Tracheal epithelial cell (primary cell): ENCODE data around the gene CCDC30. TPM values are rescaled to one million over a fixed set of nuclear protein-coding genes. Genes with fewer than 3 reads are reported as not detected.

Source experiments
- total RNA-seq: library from RNA; depleted of rRNA; stranded (reverse); fragments of >200 nt; gene quantifications from 2 replicates; pipeline ENCODE4 v1.2.1, GENCODE V29; 2014

CCDC30 gene
- 0.48 and 2.6 TPM in 2 replicates for total RNA-seq

GRCh38 chr1:42462828-42463763 is at the start of gene CCDC30:
Gene CCDC30 (plus strand): TSS chr1:42463286. CDS start chr1:42480552, 17,266 bp downstream.

GRCh38 chr1:42456010-42456753 is 6.9 kb upstream of the CCDC30 start, which contains the start of the genes PPCS and ZMYND12:
Gene PPCS (plus strand): TSS chr1:42456543. CDS start chr1:42456566, 23 bp downstream.
Gene ZMYND12 (minus strand): TSS chr1:42456022. CDS start chr1:42455997, 25 bp downstream.

GRCh38 chr1:42657981-42658876 is 195.1 kb downstream of the CCDC30 start, which contains the start of gene PPIH:
Gene PPIH (plus strand): TSS chr1:42658423. CDS start chr1:42658447, 24 bp downstream.

GRCh38 chr1:42681741-42682483 is 218.8 kb downstream of the CCDC30 start, which contains the start of gene YBX1:
Gene YBX1 (plus strand): TSS chr1:42682418. CDS start chr1:42682566, 148 bp downstream.

Other genes starting within 250 kb of the CCDC30 start
- gene FOXJ3, start 128.1 kb upstream of the CCDC30 start, total RNA-seq: 16.6 and 22.4 TPM in 2 replicates
- under 0.01 TPM in 1 of 2 replicates, not detected in the other for gene RIMKLA, start 82.5 kb upstream of the CCDC30 start, total RNA-seq
- 1.4 and 3.6 TPM in 2 replicates for gene ZMYND12, start 7.3 kb upstream of the CCDC30 start, total RNA-seq
- 85.5 and 117 TPM in 2 replicates for gene PPCS, start 6.7 kb upstream of the CCDC30 start, total RNA-seq
- 22.2 and 28.4 TPM in 2 replicates for gene PPIH, start 195.1 kb downstream of the CCDC30 start, total RNA-seq
- 571 and 607 TPM in 2 replicates for gene YBX1, start 219.1 kb downstream of the CCDC30 start, total RNA-seq